IMR-90 (cell line): Measurements from ENCODE around the gene RAD51B. TPM values are rescaled to one million over a fixed set of nuclear protein-coding genes. Genes with fewer than 3 reads are reported as not detected.

Experiments
- ATAC-seq: fragments of 200-7000 bp; cut with Tn5 transposase; 2 replicates; pipeline ENCODE4 v1.9.1; 2020; ENCODE audit warnings: low read depth, mild to moderate bottlenecking, moderate library complexity
- BruUV-seq: library from RNA; stranded (reverse); fragments of 400-500 nt; replicated peaks from 2 replicates; lab custom pipeline; 2021; lab: Mats Ljungman, UMichigan
- CTCF ChIA-PET: fragments of 300-600 bp; formaldehyde crosslinking; extraction: SDS; loops from one replicate; lab custom pipeline; 2021; ENCODE audit warnings: antibody characterized with exemption; lab: Yijun Ruan, JAX
- POLR2A ChIA-PET: fragments of 300-600 bp; sonication (Branson Sonifier 250); formaldehyde crosslinking; loops from one replicate; lab custom pipeline; 2022; ENCODE audit warnings: antibody characterized with exemption; ENCODE audit not compliant: unreplicated experiment; lab: Charles Lee
- DNase-seq: peaks from one replicate; pipeline ENCODE4 v3.0.0; 2013
- H2AFZ ChIP-seq: replicated peaks from 2 replicates; pipeline ENCODE3; 2013; ENCODE audit warnings: low read length, mild to moderate bottlenecking; ENCODE audit not compliant: poor library complexity
- H2AK5ac ChIP-seq: 2 replicates; pipeline ENCODE4 v1.6.1; 2013; ENCODE audit warnings: low read depth, low read length, inconsistent platforms
- H2AK9ac ChIP-seq: replicated peaks from 2 replicates; pipeline ENCODE3; 2013; ENCODE audit warnings: mild to moderate bottlenecking, low read depth, low read length, moderate library complexity; ENCODE audit not compliant: poor library complexity
- H2BK120ac ChIP-seq: 2 replicates; pipeline ENCODE4 v1.6.1; 2013; ENCODE audit warnings: low read depth, low read length, inconsistent platforms
- H2BK15ac ChIP-seq: 3 replicates; pipeline ENCODE4 v1.6.1; 2013; ENCODE audit warnings: low read depth, low read length, inconsistent platforms
- H2BK20ac ChIP-seq: 2 replicates; pipeline ENCODE4 v1.6.1; 2013; ENCODE audit warnings: low read depth, mild to moderate bottlenecking, inconsistent platforms, low read length, moderate library complexity
- H2BK5ac ChIP-seq: 2 replicates; pipeline ENCODE4 v1.6.1; 2013; ENCODE audit warnings: mild to moderate bottlenecking, low read depth, low read length, inconsistent platforms; ENCODE audit not compliant: poor library complexity, severe bottlenecking
- H3K14ac ChIP-seq: replicated peaks from 2 replicates; pipeline ENCODE4 v1.6.1; 2013; ENCODE audit warnings: low read depth, low read length, inconsistent platforms
- H3K18ac ChIP-seq: 2 replicates; pipeline ENCODE4 v1.6.1; 2013; ENCODE audit warnings: low read depth, low read length, control low read depth
- H3K23ac ChIP-seq: 2 replicates; pipeline ENCODE4 v1.6.1; 2013; ENCODE audit warnings: low read depth, low read length, inconsistent platforms
- H3K27ac ChIP-seq: 2 replicates; pipeline ENCODE4 v1.5.1; 2013; ENCODE audit warnings: mild to moderate bottlenecking, control low read depth, low read length; ENCODE audit not compliant: insufficient read depth
- H3K27me3 ChIP-seq: 2 replicates; pipeline ENCODE4 v1.6.1; 2013; ENCODE audit warnings: low read length; ENCODE audit not compliant: control insufficient read depth, insufficient read depth
- H3K36me3 ChIP-seq: 2 replicates; pipeline ENCODE4 v1.6.1; 2013; ENCODE audit warnings: low read length, mixed read lengths; ENCODE audit not compliant: control insufficient read depth, insufficient read depth
- H3K4ac ChIP-seq: 2 replicates; pipeline ENCODE4 v1.6.1; 2013; ENCODE audit warnings: low read depth, low read length, inconsistent platforms
- H3K4me1 ChIP-seq: 2 replicates; pipeline ENCODE4 v1.6.1; 2013; ENCODE audit warnings: low read length, mixed read lengths; ENCODE audit not compliant: control insufficient read depth, insufficient read depth
- H3K4me2 ChIP-seq: 2 replicates; pipeline ENCODE4 v1.6.1; 2013; ENCODE audit warnings: low read depth, mild to moderate bottlenecking, control low read depth, low read length, moderate library complexity
- H3K4me3 ChIP-seq: 2 replicates; pipeline ENCODE4 v1.5.1; 2013; ENCODE audit warnings: low read depth, mild to moderate bottlenecking, control low read depth, low read length, moderate library complexity; ENCODE audit not compliant: insufficient read depth
- H3K56ac ChIP-seq: 2 replicates; pipeline ENCODE4 v1.6.1; 2013; ENCODE audit warnings: low read length, inconsistent platforms; ENCODE audit not compliant: insufficient read depth; ENCODE audit errors: extremely low read depth
- H3K79me1 ChIP-seq, 2 experiments: 2 replicates each; pipeline ENCODE4 v1.6.1; 2013; ENCODE audit warnings: low read length in 2 of 2, inconsistent platforms in 1 of 2, low read depth in 1 of 2
- H3K9ac ChIP-seq: 2 replicates; pipeline ENCODE4 v1.6.1; 2013; ENCODE audit warnings: low read depth, low read length, control low read depth
- H3K9me1 ChIP-seq: 2 replicates; pipeline ENCODE4 v1.6.1; 2013; ENCODE audit warnings: low read length, inconsistent platforms; ENCODE audit not compliant: insufficient read depth
- H3K9me3 ChIP-seq: 2 replicates; pipeline ENCODE4 v1.6.1; 2013; ENCODE audit warnings: low read length; ENCODE audit not compliant: control insufficient read depth, insufficient read depth
- H4K20me1 ChIP-seq: 2 replicates; pipeline ENCODE4 v1.6.1; 2013; ENCODE audit warnings: low read length, inconsistent platforms; ENCODE audit not compliant: insufficient read depth
- H4K5ac ChIP-seq: 2 replicates; pipeline ENCODE4 v1.6.1; 2013; ENCODE audit warnings: mild to moderate bottlenecking, low read depth, low read length, control low read depth
- H4K8ac ChIP-seq, 2 experiments: 2 replicates each; pipeline ENCODE4 v1.6.1; 2013; ENCODE audit warnings: low read depth in 2 of 2, low read length in 2 of 2, control low read depth in 1 of 2, inconsistent platforms in 1 of 2
- H4K91ac ChIP-seq: 2 replicates; pipeline ENCODE4 v1.6.1; 2013; ENCODE audit warnings: low read depth, low read length, inconsistent platforms; ENCODE audit not compliant: insufficient read depth
- BHLHE40 ChIP-seq: fragments of 150-350 bp; IDR thresholded peaks from 2 replicates; pipeline ENCODE4 v1.6.1; 2016; ENCODE audit warnings: mild to moderate bottlenecking, low read depth, low read length
- CEBPB ChIP-seq: IDR thresholded peaks from 2 replicates; pipeline ENCODE4 v1.6.1; 2012; ENCODE audit warnings: low read depth, low read length, improper control_type of control experiment
- CHD1 ChIP-seq: IDR thresholded peaks from 2 replicates; pipeline ENCODE4 v1.6.1; 2012; ENCODE audit warnings: low read depth, low read length, improper control_type of control experiment
- CTCF ChIP-seq: conservative IDR thresholded peaks from 2 replicates; pipeline ENCODE4 v1.5.1; 2012; ENCODE audit warnings: mild to moderate bottlenecking, low read depth, low read length, improper control_type of control experiment
- ELK1 ChIP-seq: fragments of 150-350 bp; IDR thresholded peaks from 2 replicates; pipeline ENCODE4 v1.6.1; 2016; ENCODE audit warnings: low read depth, mild to moderate bottlenecking, low read length, moderate library complexity, borderline replicate concordance
- FOS ChIP-seq: fragments of 150-350 bp; IDR thresholded peaks from 2 replicates; pipeline ENCODE4 v1.6.1; 2016; ENCODE audit warnings: low read depth, low read length
- MAFK ChIP-seq: IDR thresholded peaks from 2 replicates; pipeline ENCODE4 v1.6.1; 2012; ENCODE audit warnings: low read depth, low read length, improper control_type of control experiment
- MAZ ChIP-seq: IDR thresholded peaks from 2 replicates; pipeline ENCODE4 v1.6.1; 2012; ENCODE audit warnings: low read depth, mild to moderate bottlenecking, low read length, improper control_type of control experiment, moderate library complexity, borderline replicate concordance
- MXI1 ChIP-seq: IDR thresholded peaks from 2 replicates; pipeline ENCODE4 v1.6.1; 2012; ENCODE audit warnings: low read depth, mild to moderate bottlenecking, low read length, moderate library complexity, borderline replicate concordance
- NFE2L2 ChIP-seq: fragments of 150-350 bp; IDR thresholded peaks from 2 replicates; pipeline ENCODE4 v1.6.1; 2016; ENCODE audit warnings: low read depth, mild to moderate bottlenecking, low read length
- POLR2A ChIP-seq: IDR thresholded peaks from 2 replicates; pipeline ENCODE4 v1.6.1; 2012; ENCODE audit warnings: mild to moderate bottlenecking, low read depth, low read length
- RAD21 ChIP-seq: IDR thresholded peaks from 2 replicates; pipeline ENCODE4 v1.6.1; 2012; ENCODE audit warnings: low read length, improper control_type of control experiment
- RCOR1 ChIP-seq: IDR thresholded peaks from 2 replicates; pipeline ENCODE4 v1.6.1; 2012; ENCODE audit warnings: mild to moderate bottlenecking, low read length, improper control_type of control experiment; ENCODE audit not compliant: insufficient replicate concordance
- RFX5 ChIP-seq: IDR thresholded peaks from 2 replicates; pipeline ENCODE4 v1.8.0; 2012; ENCODE audit warnings: low read depth, mild to moderate bottlenecking, low read length, moderate library complexity
- SMC3 ChIP-seq: fragments of 150-350 bp; IDR thresholded peaks from 2 replicates; pipeline ENCODE4 v1.6.1; 2016; ENCODE audit warnings: low read depth, mild to moderate bottlenecking, antibody characterized with exemption, low read length, moderate library complexity
- USF2 ChIP-seq: fragments of 150-350 bp; IDR thresholded peaks from 2 replicates; pipeline ENCODE4 v1.6.1; 2017; ENCODE audit warnings: mild to moderate bottlenecking, antibody characterized with exemption, low read length, low read depth
- WGBS, 2 experiments: methylation state at CpG; one replicate each; pipeline versions ENCODE4 v1.1.5 to v1.1.7; 2013; ENCODE audit warnings: missing lambda C conversion rate in 2 of 2; ENCODE audit not compliant: insufficient read length in 1 of 2; ENCODE audit errors: extremely low coverage in 2 of 2; 5-methylcytosine and 5-hydroxymethylcytosine counted together
- dilution Hi-C: fragments of 300-500 bp; cut with HindIII; formaldehyde crosslinking; loops from one replicate; pipeline ENCODE4 v1.14.3; 2018; ENCODE audit warnings: low sequenced_read_pairs; ENCODE audit not compliant: unreplicated experiment
- in situ Hi-C: fragments of 300-500 bp; cut with MboI; formaldehyde crosslinking; loops from 3 replicates; pipeline ENCODE4 v1.14.3; 2019; ENCODE audit warnings: low sequenced_read_pairs, inconsistent platforms, mixed read lengths
- intact Hi-C: fragments of 100-400 bp; cut with micrococcal nuclease; formaldehyde crosslinking; loops from 2 replicates; pipeline ENCODE4 v1.10.0; 2022
- polyA plus RNA-seq, 3 experiments: library from polyadenylated mRNA; depleted of rRNA; stranded (reverse); fragments of >200 nt; gene quantifications; 2 replicates each; pipeline ENCODE4 v1.2.3, GENCODE V29; 2012; ENCODE audit warnings: low replicate concordance in 1 of 3
- total RNA-seq: library from RNA; depleted of rRNA; stranded (reverse); fragments of >200 nt; gene quantifications from 2 replicates; pipeline ENCODE4 v1.2.3, GENCODE V29; 2012

RAD51B gene
- total and polyA plus RNA-seq, 2 of the 4 experiments (the other 2 are of a cell fraction): 5.1 to 18.8 TPM

GRCh38 chr14:68656452-68656851 is 836.9 kb downstream of the RAD51B start:
- H2BK15ac ChIP-seq: peak overlapping the region; percentile 68; the same call in 1 of the 3 replicates
- in situ Hi-C loops: no loop called here
- H3K4me2 ChIP-seq: no peak overlapping the region
- H3K56ac ChIP-seq: no peak overlapping the region
- H4K8ac ChIP-seq: peak overlapping the region in 1 of 2 experiments; percentile 46; a peak in 1 of 4 replicates
- H3K9me3 ChIP-seq: no peaks in the 10 kb centered on the region
- 0 out of 2 replicates have a peak overlapping the region, but pooled peaks have one; percentile 33 for H3K18ac ChIP-seq
- H3K23ac ChIP-seq: 0 out of 2 replicates have a peak overlapping the region, but pooled peaks have one; percentile 14
- no peaks in the 10 kb centered on the region for H3K36me3 ChIP-seq
- H3K4ac ChIP-seq: peak overlapping the region; percentile 82; the same call in 1 of the 2 replicates
- peaks cover 33% of the 10 kb centered on the region for H3K4me1 ChIP-seq
- H4K20me1 ChIP-seq: no peaks in the 10 kb centered on the region
- intact Hi-C loops: loop anchor here (10.0 kb wide), 2 partner anchors 112 to 262 kb away; no protein-coding TSS in a partner anchor
- H3K9me1 ChIP-seq: peaks cover 36% of the 10 kb centered on the region
- H3K27ac ChIP-seq: no peak overlapping the region
- BruUV-seq: no TSS peak
- WGBS, 2 experiments: no CpG with 5 or more reads among the region's 8 CpGs
- H2BK20ac ChIP-seq: peak overlapping the region; percentile 75; the same call in 1 of the 2 replicates
- H3K79me1 ChIP-seq: no peaks in the 10 kb centered on the region
- H2AK5ac ChIP-seq: peak overlapping the region; percentile 57; the same call in 1 of the 2 replicates
- POLR2A ChIA-PET: no interaction called here
- no peak overlapping the region for H2AFZ ChIP-seq
- no peak overlapping the region; the same call in 1 of the 2 replicates for H3K14ac ChIP-seq
- H2BK5ac ChIP-seq: no peak overlapping the region
- H2AK9ac ChIP-seq: no peak overlapping the region
- peak overlapping the region; percentile 21; the same call in 1 of the 2 replicates for H4K5ac ChIP-seq
- DNase-seq: no peak
- H3K4me3 ChIP-seq: no peak overlapping the region
- no peak for TF ChIP-seq CHD1
- TF ChIP-seq FOS: no peak
- TF ChIP-seq NFE2L2: no peak
- no peak for TF ChIP-seq RAD21
- no peak for TF ChIP-seq RCOR1
- no peak for TF ChIP-seq MAZ
- no peak for TF ChIP-seq SMC3
- TF ChIP-seq CTCF: no peak
- TF ChIP-seq CEBPB: no peak
- no peak for TF ChIP-seq BHLHE40
- TF ChIP-seq MXI1: no peak
- TF ChIP-seq ELK1: no peak
- no peak for TF ChIP-seq POLR2A
- TF ChIP-seq RFX5: no peak
- TF ChIP-seq MAFK: no peak
- no peak for TF ChIP-seq USF2
- CTCF ChIA-PET: no interaction called here
- no peak overlapping the region for H4K91ac ChIP-seq
- no peak for ATAC-seq
- no peaks in the 10 kb centered on the region for H3K27me3 ChIP-seq
- H2BK120ac ChIP-seq: peak overlapping the region; percentile 84
- H3K9ac ChIP-seq: no peak overlapping the region
- dilution Hi-C loops: no loop called here
